NCI-H146 (cell line): ENCODE results near the gene TP53TG5.

Experiments
- DNase-seq: peaks from one replicate; lab custom pipeline; 2025; lab: John Stamatoyannopoulos, UW

Gene TP53TG5

GRCh38 chr20:45405571-45406259 lies 27.6 kb upstream of the TP53TG5 start:
- DNase-seq, result peak; percentile 54

GRCh38 chr20:45404438-45404837 lies 26.3 kb upstream of the TP53TG5 start:
- peak; percentile 54 for DNase-seq

- DNase-seq, result no peak
Measured at GRCh38 chr20:45402946-45403345, 24.8 kb upstream of the TP53TG5 start.

GRCh38 chr20:45400346-45401031 lies 22.4 kb upstream of the TP53TG5 start:
- DNase-seq, result no peak

GRCh38 chr20:45399018-45399417 lies 20.9 kb upstream of the TP53TG5 start:
- DNase-seq, result no peak

- DNase-seq, result no peak
Measured at GRCh38 chr20:45395114-45395415, 16.9 kb upstream of the TP53TG5 start.

- no peak for DNase-seq
Measured at GRCh38 chr20:45394221-45395113, 16.3 kb upstream of the TP53TG5 start.

GRCh38 chr20:45392733-45393132 lies 14.6 kb upstream of the TP53TG5 start:
- DNase-seq, result no peak

- DNase-seq, result no peak
Measured at GRCh38 chr20:45391559-45391958, 13.4 kb upstream of the TP53TG5 start.

- DNase-seq, result no peak
Measured at GRCh38 chr20:45390931-45391330, 12.8 kb upstream of the TP53TG5 start.

- no peak for DNase-seq
Measured at GRCh38 chr20:45387274-45387673, 9.1 kb upstream of the TP53TG5 start.

- no peak for DNase-seq
Measured at GRCh38 chr20:45377269-45377668, 856 bp downstream of the TP53TG5 start.

- DNase-seq, result no peak
Measured at GRCh38 chr20:45374966-45375365, 3.2 kb downstream of the TP53TG5 start.

- no peak for DNase-seq
Measured at GRCh38 chr20:45374101-45374467, 4.0 kb downstream of the TP53TG5 start.

GRCh38 chr20:45373353-45374100 lies 4.6 kb downstream of the TP53TG5 start:
- peak; percentile 84 for DNase-seq

GRCh38 chr20:45372646-45373352 lies 5.3 kb downstream of the TP53TG5 start:
- no peak for DNase-seq

GRCh38 chr20:45372241-45372640 lies 5.9 kb downstream of the TP53TG5 start:
- no peak for DNase-seq

GRCh38 chr20:45370571-45371160 lies 7.5 kb downstream of the TP53TG5 start:
- DNase-seq, result no peak

GRCh38 chr20:45368221-45368980 lies 9.7 kb downstream of the TP53TG5 start:
- no peak for DNase-seq

GRCh38 chr20:45367126-45367525 lies 11.0 kb downstream of the TP53TG5 start:
- DNase-seq, result no peak
